ENCODE measurements around the gene FHIT. TPM values are rescaled to one million over a fixed set of nuclear protein-coding genes. Genes with fewer than 3 reads are reported as not detected.

FHIT gene
- total RNA-seq, 1 donor from 2014 or later, result 11.5 TPM

DNA sequence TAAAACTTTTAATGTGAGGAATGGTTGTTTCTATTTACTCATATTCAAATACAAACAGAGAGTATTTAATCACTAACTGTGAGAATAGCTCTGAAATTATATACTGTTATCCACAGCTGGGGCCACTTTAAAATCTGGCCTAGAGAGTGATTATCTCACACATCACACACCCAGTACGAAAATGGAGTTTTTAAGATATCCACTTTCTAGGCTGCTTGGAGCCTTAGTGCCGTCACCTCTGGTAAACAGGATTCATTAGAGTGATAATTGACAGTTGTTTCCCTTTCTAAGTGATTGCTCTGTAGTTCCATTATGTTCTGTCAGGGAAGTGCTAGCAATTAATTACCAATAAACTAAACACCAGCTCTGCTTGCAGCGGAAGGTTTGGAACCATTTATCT lies 942.4 kb downstream of the FHIT start:
- Histone ChIP-seq H3K27me3 (ENCODE audit: control insufficient read depth, insufficient read depth, low read length) (no peaks in the 10 kb centered on the region), H3K36me3 (ENCODE audit: control insufficient read depth, insufficient read depth, low read length) (no peaks in the 10 kb centered on the region), H3K4me3 (ENCODE audit: low read depth, low read length) (no peak overlapping the region)
- TF ChIP-seq, protein P1, sequence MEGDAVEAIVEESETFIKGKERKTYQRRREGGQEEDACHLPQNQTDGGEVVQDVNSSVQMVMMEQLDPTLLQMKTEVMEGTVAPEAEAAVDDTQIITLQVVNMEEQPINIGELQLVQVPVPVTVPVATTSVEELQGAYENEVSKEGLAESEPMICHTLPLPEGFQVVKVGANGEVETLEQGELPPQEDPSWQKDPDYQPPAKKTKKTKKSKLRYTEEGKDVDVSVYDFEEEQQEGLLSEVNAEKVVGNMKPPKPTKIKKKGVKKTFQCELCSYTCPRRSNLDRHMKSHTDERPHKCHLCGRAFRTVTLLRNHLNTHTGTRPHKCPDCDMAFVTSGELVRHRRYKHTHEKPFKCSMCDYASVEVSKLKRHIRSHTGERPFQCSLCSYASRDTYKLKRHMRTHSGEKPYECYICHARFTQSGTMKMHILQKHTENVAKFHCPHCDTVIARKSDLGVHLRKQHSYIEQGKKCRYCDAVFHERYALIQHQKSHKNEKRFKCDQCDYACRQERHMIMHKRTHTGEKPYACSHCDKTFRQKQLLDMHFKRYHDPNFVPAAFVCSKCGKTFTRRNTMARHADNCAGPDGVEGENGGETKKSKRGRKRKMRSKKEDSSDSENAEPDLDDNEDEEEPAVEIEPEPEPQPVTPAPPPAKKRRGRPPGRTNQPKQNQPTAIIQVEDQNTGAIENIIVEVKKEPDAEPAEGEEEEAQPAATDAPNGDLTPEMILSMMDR (IDR thresholded peaks at IDR 0.05; ENCODE audit: insufficient read depth, low read length, poor library complexity, severe bottlenecking), result no peak
- DNase-seq (ENCODE audit: low read depth), result no peak

DNA sequence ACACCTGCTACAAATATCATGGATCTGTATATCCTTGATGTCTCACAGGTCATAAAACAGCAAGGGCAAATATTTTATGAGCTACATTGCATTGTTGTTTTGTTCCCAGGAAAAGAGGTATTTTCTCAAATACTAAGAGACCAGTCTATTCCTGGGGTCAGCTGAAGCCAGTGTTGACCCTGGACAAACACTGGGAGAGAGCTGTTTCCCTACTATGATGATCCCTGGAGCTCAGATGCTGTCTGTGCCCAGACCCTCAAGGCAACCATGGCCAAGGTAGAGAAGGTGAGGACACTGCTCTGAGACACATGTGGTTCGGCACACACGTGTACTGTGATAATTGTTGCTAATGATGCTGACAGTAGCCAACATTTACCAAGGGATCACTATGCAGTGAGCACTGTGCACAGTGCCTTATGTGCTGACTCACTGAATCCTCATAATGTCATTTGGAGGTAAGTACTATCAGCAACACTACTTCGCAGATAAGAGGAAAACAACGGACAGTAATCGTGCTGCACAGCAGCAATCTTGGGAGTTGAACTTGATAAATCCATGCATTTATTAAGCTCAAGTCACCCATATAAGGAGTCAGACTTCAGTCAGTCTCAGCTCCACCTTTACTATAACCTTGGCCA lies 943.6 kb downstream of the FHIT start:
- Histone ChIP-seq H3K4me3 (ENCODE audit: low read depth, low read length) (no peak overlapping the region), H3K27me3 (ENCODE audit: control insufficient read depth, insufficient read depth, low read length) (no peaks in the 10 kb centered on the region), H3K36me3 (ENCODE audit: control insufficient read depth, insufficient read depth, low read length) (no peaks in the 10 kb centered on the region)
- no peak for DNase-seq (ENCODE audit: low read depth)
- TF ChIP-seq, protein P1 (IDR thresholded peaks at IDR 0.05; ENCODE audit: insufficient read depth, low read length, poor library complexity, severe bottlenecking), result no peak

- no peak for DNase-seq (ENCODE audit: low read depth)
- TF ChIP-seq, protein P1 (IDR thresholded peaks at IDR 0.05; ENCODE audit: insufficient read depth, low read length, poor library complexity, severe bottlenecking), result no peak
- Histone ChIP-seq H3K27me3 (ENCODE audit: control insufficient read depth, insufficient read depth, low read length) (no peaks in the 10 kb centered on the region), H3K36me3 (ENCODE audit: control insufficient read depth, insufficient read depth, low read length) (no peaks in the 10 kb centered on the region), H3K4me3 (ENCODE audit: low read depth, low read length) (no peak overlapping the region)
These were observed 947.1 kb downstream of the FHIT start for GRCh38 chr3:60304112-60304511.

DNA sequence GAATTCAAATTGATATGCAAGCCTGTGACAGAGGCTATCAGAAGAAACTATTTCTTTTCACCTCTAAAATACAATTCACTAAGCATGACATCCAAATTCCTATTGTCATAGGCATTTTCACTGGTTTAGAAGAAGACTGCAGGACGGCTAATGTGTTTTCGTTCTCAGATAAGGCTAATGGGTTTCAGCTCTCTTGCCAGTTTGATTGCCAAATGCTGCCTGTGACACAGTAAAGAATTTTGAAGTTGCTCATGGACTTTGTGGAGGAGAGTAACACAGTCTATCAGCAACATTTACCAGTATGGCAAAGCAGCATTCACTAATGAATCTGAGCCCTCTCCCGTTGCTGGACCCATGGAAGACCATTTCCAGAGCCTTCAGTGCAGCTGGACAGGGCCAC lies 948.1 kb downstream of the FHIT start:
- no peak overlapping the region for H3K4me3 ChIP-seq (ENCODE audit: low read depth, low read length)
- TF ChIP-seq, protein P1 (IDR thresholded peaks at IDR 0.05; ENCODE audit: insufficient read depth, low read length, poor library complexity, severe bottlenecking), result no peak
- H3K27me3 ChIP-seq (ENCODE audit: control insufficient read depth, insufficient read depth, low read length), result no peaks in the 10 kb centered on the region
- DNase-seq (ENCODE audit: low read depth), result no peak
- H3K36me3 ChIP-seq (ENCODE audit: control insufficient read depth, insufficient read depth, low read length), result no peaks in the 10 kb centered on the region

DNA sequence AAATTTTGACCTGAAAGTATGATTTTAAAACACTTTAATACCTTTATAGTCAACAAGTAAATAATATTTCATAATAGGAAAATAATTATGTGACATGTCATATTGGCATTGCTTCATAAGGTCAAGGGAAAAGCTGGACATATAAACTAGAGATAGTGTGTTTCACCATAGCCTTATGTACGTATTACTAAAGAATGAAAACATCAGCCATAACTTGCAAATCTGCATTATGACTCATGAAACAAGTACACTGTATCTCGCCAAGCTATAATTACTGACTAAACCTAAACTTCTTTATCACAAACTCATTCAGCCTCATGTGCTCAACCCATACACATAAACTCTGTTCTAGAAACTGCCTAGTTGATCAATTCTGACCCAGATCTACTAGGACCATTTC lies 950.1 kb downstream of the FHIT start:
- Histone ChIP-seq H3K27me3 (ENCODE audit: control insufficient read depth, insufficient read depth, low read length) (no peaks in the 10 kb centered on the region), H3K4me3 (ENCODE audit: low read depth, low read length) (no peak overlapping the region), H3K36me3 (ENCODE audit: control insufficient read depth, insufficient read depth, low read length) (no peaks in the 10 kb centered on the region)
- DNase-seq (ENCODE audit: low read depth), result no peak
- TF ChIP-seq, protein P1 (IDR thresholded peaks at IDR 0.05; ENCODE audit: insufficient read depth, low read length, poor library complexity, severe bottlenecking), result no peak

- Histone ChIP-seq H3K36me3 (ENCODE audit: control insufficient read depth, insufficient read depth, low read length) (no peaks in the 10 kb centered on the region), H3K4me3 (ENCODE audit: low read depth, low read length) (no peak overlapping the region), H3K27me3 (ENCODE audit: control insufficient read depth, insufficient read depth, low read length) (no peaks in the 10 kb centered on the region)
- TF ChIP-seq, protein P1 (IDR thresholded peaks at IDR 0.05; ENCODE audit: insufficient read depth, low read length, poor library complexity, severe bottlenecking), result no peak
- no peak for DNase-seq (ENCODE audit: low read depth)
These were observed 953.1 kb downstream of the FHIT start for GRCh38 chr3:60298141-60298540.

All from kidney epithelial cell (primary cell).